Neural progenitor cell (in vitro differentiated cells): ENCODE data around the gene RGSL1.

Experiments used
- EZH2 ChIP-seq: fragments of 200-600 bp; sonication (generic); IDR thresholded peaks from 2 replicates; pipeline ENCODE4 v1.6.1; 2017; ENCODE audit warnings: antibody characterized with exemption, mild to moderate bottlenecking, moderate library complexity
- EZH2phosphoT487 ChIP-seq: fragments of 200-600 bp; sonication (generic); IDR thresholded peaks from 2 replicates; pipeline ENCODE4 v1.6.1; 2017; ENCODE audit warnings: antibody characterized with exemption

- TF ChIP-seq EZH2phosphoT487 (no peak), EZH2 (no peak)
Measured at GRCh38 chr1:182603646-182604174, 153.8 kb downstream of the RGSL1 start.
